AG09319 (cell line): Measurements from ENCODE around the gene CACNA1I.

Source experiments
- DNase-seq: peaks from one replicate; pipeline ENCODE4 v3.0.0-alpha.2; 2010; ENCODE audit warnings: low read depth; ENCODE audit errors: extremely low read depth
- TF ChIP-seq, protein P1 (sequence below): IDR thresholded peaks from 2 replicates; pipeline ENCODE4 v1.5.1; 2011; ENCODE audit warnings: low read depth, mild to moderate bottlenecking, inconsistent platforms, low read length, moderate library complexity

Gene CACNA1I

DNA sequence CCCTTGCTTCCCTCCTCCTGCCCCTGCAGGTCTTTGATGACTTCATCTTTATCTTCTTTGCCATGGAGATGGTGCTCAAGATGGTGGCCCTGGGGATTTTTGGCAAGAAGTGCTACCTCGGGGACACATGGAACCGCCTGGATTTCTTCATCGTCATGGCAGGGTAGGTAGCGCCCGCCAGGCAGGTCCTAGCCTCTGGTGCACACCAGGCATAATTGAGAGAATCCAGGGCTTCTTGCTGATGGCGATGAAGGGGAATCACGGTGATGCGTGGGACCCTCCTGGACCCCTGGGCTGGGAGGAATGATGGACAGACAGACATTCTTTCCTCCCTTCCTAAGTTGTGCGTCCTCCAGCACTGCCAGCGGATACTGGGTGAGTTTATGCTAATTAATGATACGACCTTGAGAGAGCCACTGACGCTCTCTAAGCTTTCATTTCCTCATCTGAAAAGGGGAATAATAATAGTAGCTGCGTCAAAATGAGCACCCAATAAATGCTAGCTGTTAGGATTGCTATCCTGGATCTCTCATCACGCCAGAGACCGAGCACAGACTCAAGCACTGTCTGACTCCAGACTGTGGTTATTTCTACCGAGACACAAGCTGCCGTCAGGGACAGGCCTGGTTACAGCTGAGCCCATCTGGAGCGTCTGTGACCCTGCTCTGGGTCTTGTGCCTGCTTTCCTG lies 30.1 kb downstream of the CACNA1I start:
- TF ChIP-seq, protein P1, sequence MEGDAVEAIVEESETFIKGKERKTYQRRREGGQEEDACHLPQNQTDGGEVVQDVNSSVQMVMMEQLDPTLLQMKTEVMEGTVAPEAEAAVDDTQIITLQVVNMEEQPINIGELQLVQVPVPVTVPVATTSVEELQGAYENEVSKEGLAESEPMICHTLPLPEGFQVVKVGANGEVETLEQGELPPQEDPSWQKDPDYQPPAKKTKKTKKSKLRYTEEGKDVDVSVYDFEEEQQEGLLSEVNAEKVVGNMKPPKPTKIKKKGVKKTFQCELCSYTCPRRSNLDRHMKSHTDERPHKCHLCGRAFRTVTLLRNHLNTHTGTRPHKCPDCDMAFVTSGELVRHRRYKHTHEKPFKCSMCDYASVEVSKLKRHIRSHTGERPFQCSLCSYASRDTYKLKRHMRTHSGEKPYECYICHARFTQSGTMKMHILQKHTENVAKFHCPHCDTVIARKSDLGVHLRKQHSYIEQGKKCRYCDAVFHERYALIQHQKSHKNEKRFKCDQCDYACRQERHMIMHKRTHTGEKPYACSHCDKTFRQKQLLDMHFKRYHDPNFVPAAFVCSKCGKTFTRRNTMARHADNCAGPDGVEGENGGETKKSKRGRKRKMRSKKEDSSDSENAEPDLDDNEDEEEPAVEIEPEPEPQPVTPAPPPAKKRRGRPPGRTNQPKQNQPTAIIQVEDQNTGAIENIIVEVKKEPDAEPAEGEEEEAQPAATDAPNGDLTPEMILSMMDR, result no peak

DNA sequence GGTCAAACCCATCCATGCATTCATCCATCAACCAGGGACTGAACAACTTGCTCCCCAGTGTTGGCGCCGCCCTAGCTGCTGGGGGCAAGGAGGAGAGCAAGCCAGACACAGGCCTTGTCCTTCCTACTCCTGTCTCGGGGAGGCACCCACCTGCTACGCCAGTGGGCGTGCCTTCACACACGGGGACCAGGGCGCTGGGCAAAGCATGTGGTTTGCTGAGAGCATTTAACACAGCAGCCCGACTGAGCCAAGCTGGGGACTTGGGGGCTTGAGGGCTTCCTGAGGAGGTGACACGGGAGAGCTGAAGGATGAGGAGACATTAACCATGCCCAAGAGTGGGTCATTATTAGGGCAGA lies 30.6 kb downstream of the CACNA1I start:
- TF ChIP-seq, protein P1, result no peak
- no peak for DNase-seq

More for the DNA sequence above, 30.1 kb downstream of the CACNA1I start:
- no peak for DNase-seq

DNA sequence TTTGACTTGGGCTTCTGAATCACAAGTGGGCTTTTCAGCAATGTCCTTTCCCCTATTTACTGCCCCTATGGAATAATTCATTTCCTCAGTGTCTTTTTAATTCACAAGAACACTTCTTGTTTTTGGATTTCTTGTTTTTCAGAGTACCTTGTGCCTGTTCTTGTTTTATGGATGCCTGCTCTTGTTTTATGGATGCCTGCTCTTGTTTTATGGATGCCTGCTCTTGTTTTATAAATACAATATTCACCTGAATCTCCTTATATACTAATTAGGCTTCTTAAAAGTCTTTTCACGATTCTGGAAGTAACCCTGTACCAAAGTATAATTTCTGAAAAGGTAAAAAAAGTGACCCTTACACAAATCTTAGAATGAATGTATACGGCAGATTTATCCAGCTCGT lies 32.8 kb downstream of the CACNA1I start:
- TF ChIP-seq, protein P1, result no peak
- DNase-seq, result no peak

DNA sequence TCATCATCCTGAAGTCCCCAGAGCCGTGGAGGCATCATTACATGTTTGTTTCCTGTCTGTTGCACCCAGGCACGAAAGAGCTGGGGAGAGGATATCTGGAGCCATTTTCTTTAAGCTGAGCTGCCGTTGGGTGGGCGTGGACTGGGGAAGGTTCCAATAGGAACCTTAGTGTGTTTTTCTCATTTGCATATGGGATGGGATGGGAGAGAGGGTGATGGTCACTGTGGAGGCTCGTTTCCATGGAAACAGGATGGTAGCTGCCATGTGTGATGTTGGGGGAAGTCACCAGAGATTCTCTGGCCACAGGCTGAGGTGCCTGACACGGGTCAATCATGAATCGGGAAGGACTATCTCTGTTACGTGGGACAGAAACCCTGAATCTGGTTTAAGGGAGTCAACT lies 39.7 kb downstream of the CACNA1I start:
- TF ChIP-seq, protein P1, result no peak
- no peak for DNase-seq

DNA sequence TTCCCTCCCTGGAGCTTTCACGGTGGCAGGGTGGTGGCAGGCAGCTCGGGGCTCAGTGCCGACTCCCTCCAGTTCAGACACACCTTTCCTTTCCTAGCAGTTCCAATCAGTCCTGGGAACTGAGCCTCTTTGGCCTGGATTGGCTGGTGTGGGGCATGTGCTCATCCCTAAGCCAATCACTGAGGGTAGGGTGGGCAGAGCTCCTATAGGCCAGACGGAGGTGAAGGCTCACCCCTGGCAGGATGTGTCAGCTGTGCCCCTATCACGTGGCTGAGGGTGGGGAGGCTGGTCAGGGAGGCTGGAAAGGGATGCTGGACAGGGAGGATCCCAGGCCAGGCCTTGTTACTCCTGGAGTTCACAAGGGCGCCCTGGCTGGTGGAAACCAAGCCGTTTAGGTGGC lies 40.2 kb downstream of the CACNA1I start:
- TF ChIP-seq, protein P1, result no peak
- DNase-seq, result no peak

DNA sequence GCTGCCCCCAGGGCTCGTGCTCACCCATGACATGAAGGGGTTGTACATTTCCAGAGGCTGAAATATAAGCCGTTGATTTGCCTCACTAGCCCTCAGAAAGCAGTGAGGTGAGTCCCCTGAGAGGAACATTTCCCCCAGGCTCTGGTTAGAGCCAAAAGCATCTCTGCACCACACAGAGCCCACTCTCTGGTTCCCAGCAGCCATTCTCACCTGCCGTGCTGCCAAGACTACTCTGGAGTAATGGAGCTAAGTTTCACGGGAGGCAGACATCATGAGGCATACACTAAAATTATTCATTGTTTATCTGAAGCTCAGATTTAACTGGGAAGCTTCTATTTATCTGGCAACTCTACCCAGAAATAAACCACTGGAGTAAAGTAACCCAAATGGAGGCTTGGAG lies 40.8 kb downstream of the CACNA1I start:
- DNase-seq, result no peak
- TF ChIP-seq, protein P1, result no peak

DNA sequence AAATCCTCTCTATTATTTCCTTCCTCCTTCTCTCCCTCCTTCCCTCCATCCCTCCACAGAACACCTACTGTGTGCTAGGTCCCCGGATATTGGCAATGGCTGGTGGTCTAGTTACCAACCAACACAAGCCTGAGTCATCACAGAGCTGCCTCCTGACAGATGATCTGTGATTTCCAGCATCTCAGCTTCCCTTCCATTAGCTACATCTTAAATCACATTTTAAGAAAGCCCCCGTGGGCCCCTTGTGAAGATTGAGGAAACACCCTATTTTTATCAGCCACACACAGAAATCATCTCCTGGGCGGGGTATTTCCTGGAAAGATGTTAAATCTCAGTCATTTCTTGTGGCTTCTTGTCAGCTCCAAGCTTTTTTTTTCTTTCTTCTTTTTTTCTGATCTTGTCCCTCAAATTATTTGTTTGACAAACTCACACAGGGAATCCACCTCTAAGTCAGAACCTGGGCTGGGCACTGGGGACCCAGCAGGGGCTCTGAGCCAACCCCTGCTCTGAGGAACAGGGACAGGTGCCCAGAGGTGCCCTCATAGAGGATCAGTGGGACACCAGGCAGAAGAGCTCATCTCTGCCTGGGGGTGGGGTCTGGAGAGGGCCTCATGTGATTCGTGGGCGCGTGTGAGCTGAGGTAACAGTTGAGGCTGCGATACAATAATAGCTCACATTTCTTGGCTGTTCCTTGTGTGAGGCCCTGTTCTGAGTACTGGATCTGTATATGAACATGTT lies 42.4 kb downstream of the CACNA1I start:
- TF ChIP-seq, protein P1, result no peak

More for the DNA sequence above, 42.4 kb downstream of the CACNA1I start:
- no peak for DNase-seq
